HEK293 (cell line): ENCODE results near the gene HOATZ.

ENCODE experiments used
- CTCF ChIA-PET: fragments of 350-600 bp; formaldehyde crosslinking; extraction: SDS; loops from one replicate; lab custom pipeline; 2021; ENCODE audit warnings: antibody characterized with exemption; lab: Yijun Ruan, JAX
- POLR2A ChIA-PET: fragments of 300-600 bp; formaldehyde crosslinking; extraction: SDS; loops from one replicate; lab custom pipeline; 2020; ENCODE audit warnings: antibody characterized with exemption, inconsistent platforms; lab: Yijun Ruan, JAX
- H3K27ac ChIP-seq: fragments of 200-500 bp; sonication (Bioruptor generic); 2 replicates; pipeline ENCODE4 v1.5.1; 2014; ENCODE audit warnings: low read depth, low read length, control low read depth, inconsistent platforms; ENCODE audit errors: extremely low read depth
- H3K36me3 ChIP-seq, 2 experiments: fragments of 200-500 bp in 1 of 2; sonication (Bioruptor generic) in 1 of 2; 1 replicate in 1 of 2; 2 replicates in 1 of 2; pipeline ENCODE4 v1.5.1; 2014 to 2017; ENCODE audit warnings: inconsistent platforms in 2 of 2, low read length in 2 of 2; ENCODE audit not compliant: control insufficient read depth in 2 of 2, insufficient read depth in 1 of 2
- H3K4me1 ChIP-seq: fragments of 200-500 bp; sonication (Bioruptor generic); 2 replicates; pipeline ENCODE4 v1.5.1; 2014; ENCODE audit warnings: mild to moderate bottlenecking, low read length, inconsistent platforms; ENCODE audit not compliant: control insufficient read depth, insufficient read depth
- H3K4me3 ChIP-seq: 2 replicates; pipeline ENCODE4 v1.5.1; 2011; ENCODE audit warnings: low read depth, mild to moderate bottlenecking, control low read depth, low read length, moderate library complexity
- H3K9me3 ChIP-seq: fragments of 200-500 bp; sonication (Bioruptor generic); 2 replicates; pipeline ENCODE4 v1.5.1; 2014; ENCODE audit warnings: low read depth, low read length, inconsistent platforms; ENCODE audit not compliant: control insufficient read depth, insufficient read depth
- EGR2 ChIP-seq: fragments of 450-650 bp; formaldehyde crosslinking; IDR thresholded peaks from 2 replicates; pipeline ENCODE4 v1.5.1; 2016; ENCODE audit warnings: low read depth, missing biosample characterization, missing genetic modification characterization
- GLIS2 ChIP-seq: fragments of 450-650 bp; formaldehyde crosslinking; IDR thresholded peaks from 2 replicates; pipeline ENCODE4 v1.5.1; 2016; ENCODE audit warnings: missing biosample characterization, missing genetic modification characterization
- KLF16 ChIP-seq: fragments of 450-650 bp; formaldehyde crosslinking; IDR thresholded peaks from 2 replicates; pipeline ENCODE4 v1.5.1; 2017; ENCODE audit warnings: missing biosample characterization, missing genetic modification characterization
- MEIS1 ChIP-seq: sonication (generic); formaldehyde crosslinking; IDR thresholded peaks from 2 replicates; pipeline ENCODE4 v1.8.1; 2022; ENCODE audit warnings: missing genetic modification reagents, mild to moderate bottlenecking, borderline replicate concordance
- TRIM28 ChIP-seq: IDR thresholded peaks from 2 replicates; pipeline ENCODE4 v1.6.1; 2011; ENCODE audit warnings: low read length, control low read depth, borderline replicate concordance
- ZBTB11 ChIP-seq: fragments of 450-650 bp; formaldehyde crosslinking; conservative IDR thresholded peaks from 2 replicates; pipeline ENCODE4 v1.5.1; 2016; ENCODE audit warnings: low read depth, missing biosample characterization, missing genetic modification characterization
- ZIC2 ChIP-seq: fragments of 450-650 bp; formaldehyde crosslinking; IDR thresholded peaks from 2 replicates; pipeline ENCODE4 v1.5.1; 2016; ENCODE audit warnings: missing biosample characterization, missing genetic modification characterization
- ZNF146 ChIP-seq: fragments of 450-650 bp; formaldehyde crosslinking; IDR thresholded peaks from 2 replicates; pipeline ENCODE4 v1.5.1; 2016; ENCODE audit warnings: missing biosample characterization, missing genetic modification characterization
- ZNF274 ChIP-seq, 2 experiments: fragments of 200-500 bp in 1 of 2; fragments of 450-650 bp in 1 of 2; sonication (Bioruptor generic) in 1 of 2; formaldehyde crosslinking in 1 of 2; IDR thresholded peaks; 2 replicates each; pipeline versions ENCODE4 v1.5.1 to v1.6.1; 2014 to 2016; ENCODE audit warnings: borderline replicate concordance in 1 of 2, inconsistent platforms in 1 of 2, low read length in 1 of 2, missing biosample characterization in 1 of 2, missing genetic modification characterization in 1 of 2
- ZNF423 ChIP-seq: fragments of 450-650 bp; formaldehyde crosslinking; IDR thresholded peaks from 2 replicates; pipeline ENCODE4 v1.5.1; 2016; ENCODE audit warnings: missing biosample characterization, missing genetic modification characterization
- ZNF433 ChIP-seq: fragments of 450-650 bp; formaldehyde crosslinking; IDR thresholded peaks from 2 replicates; pipeline ENCODE4 v1.5.1; 2016; ENCODE audit warnings: missing biosample characterization, missing genetic modification characterization, low read depth
- ZNF555 ChIP-seq: fragments of 450-650 bp; formaldehyde crosslinking; conservative IDR thresholded peaks from 2 replicates; pipeline ENCODE4 v1.5.1; 2017; ENCODE audit warnings: missing biosample characterization, mild to moderate bottlenecking, missing genetic modification characterization, inconsistent platforms
- ZNF658 ChIP-seq: fragments of 450-650 bp; formaldehyde crosslinking; IDR thresholded peaks from 2 replicates; pipeline ENCODE4; 2016; ENCODE audit warnings: missing biosample characterization, missing genetic modification characterization
- TF ChIP-seq, protein P1 (sequence below): fragments of 450-650 bp; formaldehyde crosslinking; IDR thresholded peaks from 2 replicates; pipeline ENCODE4 v1.5.1; 2016; ENCODE audit warnings: missing biosample characterization, missing genetic modification characterization
- TF ChIP-seq, protein P2 (sequence below): fragments of 450-650 bp; formaldehyde crosslinking; IDR thresholded peaks from 2 replicates; pipeline ENCODE4 v1.5.1; 2017; ENCODE audit warnings: missing biosample characterization, missing genetic modification characterization

The HOATZ gene

GRCh38 chr11:111541254-111542061, 26.9 kb downstream of the HOATZ start (continued):
- TF ChIP-seq, protein P1, sequence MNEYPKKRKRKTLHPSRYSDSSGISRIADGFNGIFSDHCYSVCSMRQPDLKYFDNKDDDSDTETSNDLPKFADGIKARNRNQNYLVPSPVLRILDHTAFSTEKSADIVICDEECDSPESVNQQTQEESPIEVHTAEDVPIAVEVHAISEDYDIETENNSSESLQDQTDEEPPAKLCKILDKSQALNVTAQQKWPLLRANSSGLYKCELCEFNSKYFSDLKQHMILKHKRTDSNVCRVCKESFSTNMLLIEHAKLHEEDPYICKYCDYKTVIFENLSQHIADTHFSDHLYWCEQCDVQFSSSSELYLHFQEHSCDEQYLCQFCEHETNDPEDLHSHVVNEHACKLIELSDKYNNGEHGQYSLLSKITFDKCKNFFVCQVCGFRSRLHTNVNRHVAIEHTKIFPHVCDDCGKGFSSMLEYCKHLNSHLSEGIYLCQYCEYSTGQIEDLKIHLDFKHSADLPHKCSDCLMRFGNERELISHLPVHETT (tag by site-specific recombination): no peak
- TF ChIP-seq EGR2 (tag by site-specific recombination): 0 out of 2 replicates have a peak, but pooled peaks have one; percentile 39
- no peak for TF ChIP-seq ZNF423 (tag by site-specific recombination)
- no peak for TF ChIP-seq TRIM28

DNA sequence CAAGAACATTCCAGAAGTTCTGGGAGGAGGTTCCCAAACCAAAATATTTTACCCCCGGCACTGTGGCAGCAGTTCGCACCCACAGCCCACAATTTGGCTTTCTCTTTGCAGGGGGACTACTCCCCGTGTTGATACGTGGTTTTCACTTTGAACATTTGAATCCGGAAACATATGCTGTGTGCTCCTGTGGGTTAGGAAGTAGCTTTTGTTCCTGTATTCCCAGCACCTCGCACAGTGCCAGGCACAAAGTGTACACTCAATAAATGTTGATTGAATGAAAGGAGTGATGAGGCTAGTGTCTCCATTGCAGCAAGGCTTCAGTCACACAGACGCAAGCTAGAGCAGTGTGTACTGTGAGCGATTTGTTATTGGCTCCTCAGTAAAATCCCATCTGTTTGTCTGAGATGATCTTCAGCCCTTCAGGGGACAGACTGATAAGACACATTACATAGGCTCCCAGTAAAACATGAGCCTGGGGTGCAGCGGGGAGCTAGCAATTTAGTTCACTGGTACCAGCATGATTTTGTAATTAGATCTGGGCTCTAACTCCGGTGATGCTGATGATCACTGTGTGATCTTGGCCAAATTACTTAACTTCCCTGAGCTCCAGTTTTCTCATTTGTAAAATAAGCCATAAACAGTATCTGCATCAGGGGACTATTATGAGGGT, 28.2 kb downstream of the HOATZ start:
- no peak overlapping the region for H3K4me3 ChIP-seq
- no peaks in the 10 kb centered on the region for H3K4me1 ChIP-seq
- no peak overlapping the region for H3K27ac ChIP-seq
- no peaks in the 10 kb centered on the region for H3K9me3 ChIP-seq
- POLR2A ChIA-PET: no interaction called here
- TF ChIP-seq, protein P2, sequence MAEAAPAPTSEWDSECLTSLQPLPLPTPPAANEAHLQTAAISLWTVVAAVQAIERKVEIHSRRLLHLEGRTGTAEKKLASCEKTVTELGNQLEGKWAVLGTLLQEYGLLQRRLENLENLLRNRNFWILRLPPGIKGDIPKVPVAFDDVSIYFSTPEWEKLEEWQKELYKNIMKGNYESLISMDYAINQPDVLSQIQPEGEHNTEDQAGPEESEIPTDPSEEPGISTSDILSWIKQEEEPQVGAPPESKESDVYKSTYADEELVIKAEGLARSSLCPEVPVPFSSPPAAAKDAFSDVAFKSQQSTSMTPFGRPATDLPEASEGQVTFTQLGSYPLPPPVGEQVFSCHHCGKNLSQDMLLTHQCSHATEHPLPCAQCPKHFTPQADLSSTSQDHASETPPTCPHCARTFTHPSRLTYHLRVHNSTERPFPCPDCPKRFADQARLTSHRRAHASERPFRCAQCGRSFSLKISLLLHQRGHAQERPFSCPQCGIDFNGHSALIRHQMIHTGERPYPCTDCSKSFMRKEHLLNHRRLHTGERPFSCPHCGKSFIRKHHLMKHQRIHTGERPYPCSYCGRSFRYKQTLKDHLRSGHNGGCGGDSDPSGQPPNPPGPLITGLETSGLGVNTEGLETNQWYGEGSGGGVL (tag by site-specific recombination): no peak
- TF ChIP-seq ZNF555 (tag by site-specific recombination): no peak
- TF ChIP-seq ZIC2 (tag by site-specific recombination): peak; percentile 31; the same call in 1 of the 2 replicates
- CTCF ChIA-PET: interaction anchor here (1.4 kb wide), 1 partner anchor 22 kb away, joined by 4 read pairs; no protein-coding TSS in a partner anchor
- peaks cover 0 to 40% of the 10 kb centered on the region in 2 experiments; a peak in 1 of 3 replicates for H3K36me3 ChIP-seq

DNA sequence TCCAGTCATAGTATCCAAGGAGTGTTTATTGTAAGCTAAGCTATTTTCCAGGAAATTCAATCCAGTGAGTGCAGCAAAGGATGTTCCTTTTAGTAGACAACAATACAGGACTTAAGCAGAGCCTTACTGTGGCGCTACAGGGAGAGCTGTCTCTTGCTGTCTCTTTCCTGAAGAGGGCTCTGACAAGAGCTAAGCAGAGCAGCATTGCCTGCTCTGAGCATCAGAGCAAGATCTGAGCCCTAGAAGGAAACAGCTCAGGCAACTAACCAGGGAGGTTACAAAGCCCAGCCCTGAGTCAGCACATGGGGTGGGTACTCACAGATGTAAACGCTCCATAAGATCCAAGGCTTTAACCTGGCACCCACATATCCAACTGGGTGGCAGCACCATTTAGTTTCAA, 33.9 kb downstream of the HOATZ start:
- no peak for TF ChIP-seq EGR2 (tag by site-specific recombination)
- TF ChIP-seq MEIS1 (CRISPR knock-in tag): no peak
- TF ChIP-seq ZNF658 (tag by site-specific recombination): no peak
- TF ChIP-seq KLF16 (tag by site-specific recombination): no peak
- TF ChIP-seq ZNF146 (tag by site-specific recombination): no peak
- TF ChIP-seq ZNF433 (tag by site-specific recombination): no peak
- TF ChIP-seq GLIS2: no peak
- no peak for TF ChIP-seq ZNF274 (IDR thresholded peaks at IDR 0.05; ENCODE audit: low read length)
- no peak for TF ChIP-seq ZNF274 (tag by site-specific recombination; IDR thresholded peaks at IDR 0.05; ENCODE audit: borderline replicate concordance)
- no peak for TF ChIP-seq ZBTB11 (tag by site-specific recombination)
- Histone ChIP-seq H3K4me1 (no peaks in the 10 kb centered on the region), H3K27ac (no peak overlapping the region), H3K9me3 (no peaks in the 10 kb centered on the region), H3K36me3 (peaks cover 0 to 71% of the 10 kb centered on the region in 2 experiments; a peak in 1 of 3 replicates), H3K4me3 (no peak overlapping the region)
- POLR2A ChIA-PET: no interaction called here
- CTCF ChIA-PET: interaction anchor here (0.5 kb wide), 1 partner anchor 1557 kb away, joined by 3 read pairs; no protein-coding TSS in a partner anchor
